HTR-8/SVneo (cell line): ENCODE data around the gene OR2T11.
"Not testable (repeated sequence)": the region's sequence is repeated elsewhere in the genome, so short reads cannot be mapped to it uniquely, and the experiment has no call there.

ENCODE experiments used
- DNase-seq: peaks from one replicate; pipeline ENCODE4 v3.0.0; 2011; ENCODE audit warnings: low spot score, mixed read lengths; ENCODE audit not compliant: insufficient read length
- FAIRE-seq: peaks from 2 replicates; lab custom pipeline; 2011; peaks lifted over from hg19 to GRCh38; lab: Jason Lieb, UNC

The OR2T11 gene

GRCh38 chr1:248634991-248635390, at the start of gene OR2T11:
TSS of gene OR2T11 (minus strand) at chr1:248635091. CDS start at chr1:248627128, 7,963 bp downstream.
- FAIRE-seq, DNase-seq: not testable (repeated sequence)

- DNase-seq (no peak), FAIRE-seq (no peak)
Measured at GRCh38 chr1:248681651-248682050, 46.8 kb upstream of the OR2T11 start.

GRCh38 chr1:248670003-248670402, 35.1 kb upstream of the OR2T11 start:
- FAIRE-seq, result no peak
- DNase-seq, result no peak

GRCh38 chr1:248663453-248664328, 28.8 kb upstream of the OR2T11 start:
- peak; percentile 44 for FAIRE-seq
- DNase-seq, result not testable (repeated sequence)

- DNase-seq, FAIRE-seq: not testable (repeated sequence)
Measured at GRCh38 chr1:248656797-248657196, 21.9 kb upstream of the OR2T11 start.

GRCh38 chr1:248655354-248655753, 20.5 kb upstream of the OR2T11 start, which contains the start of gene OR2T27:
TSS of gene OR2T27 (minus strand) at chr1:248655528. CDS start at chr1:248650884, 4,644 bp downstream.
- not testable (repeated sequence) for DNase-seq, FAIRE-seq

GRCh38 chr1:248648770-248649536, 14.1 kb upstream of the OR2T11 start:
- not testable (repeated sequence) for DNase-seq
- FAIRE-seq, result peak; percentile 88

GRCh38 chr1:248645178-248645577, 10.3 kb upstream of the OR2T11 start, which contains the start of gene OR2T35:
TSS of gene OR2T35 (minus strand) at chr1:248645278. CDS start at chr1:248639258, 6,020 bp downstream.
- not testable (repeated sequence) for FAIRE-seq, DNase-seq

- not testable (repeated sequence) for DNase-seq
- FAIRE-seq, result peak; percentile 59
Measured at GRCh38 chr1:248642971-248643651, 8.2 kb upstream of the OR2T11 start.

- not testable (repeated sequence) for DNase-seq, FAIRE-seq
Measured at GRCh38 chr1:248641583-248641982, 6.7 kb upstream of the OR2T11 start.

GRCh38 chr1:248640906-248641305, 6.0 kb upstream of the OR2T11 start:
- not testable (repeated sequence) for DNase-seq, FAIRE-seq

GRCh38 chr1:248639652-248640051, 4.8 kb upstream of the OR2T11 start:
- DNase-seq, result not testable (repeated sequence)
- peak; percentile 66 for FAIRE-seq

GRCh38 chr1:248636612-248637011, 1.7 kb upstream of the OR2T11 start:
- not testable (repeated sequence) for DNase-seq, FAIRE-seq

GRCh38 chr1:248631354-248632008, 3.4 kb downstream of the OR2T11 start:
- DNase-seq (no peak), FAIRE-seq (no peak)

- FAIRE-seq (no peak), DNase-seq (no peak)
Measured at GRCh38 chr1:248630551-248630950, 4.3 kb downstream of the OR2T11 start.

GRCh38 chr1:248627971-248628844, 6.7 kb downstream of the OR2T11 start:
- no peak for DNase-seq
- FAIRE-seq, result no peak

GRCh38 chr1:248625971-248626370, 8.9 kb downstream of the OR2T11 start:
- DNase-seq, result no peak
- no peak for FAIRE-seq

GRCh38 chr1:248625166-248625565, 9.7 kb downstream of the OR2T11 start:
- no peak for FAIRE-seq

More at GRCh38 chr1:248625166-248625565, 9.7 kb downstream of the OR2T11 start:
- DNase-seq, result no peak
